ENCODE results near the gene VSIG2. TPM values are rescaled to one million over a fixed set of nuclear protein-coding genes. Genes with fewer than 3 reads are reported as not detected.

VSIG2 gene
- total RNA-seq, 1 experiment from 2014 or later: not detected

GRCh38 chr11:124717786-124718651 is 34.0 kb downstream of the VSIG2 start:
- TF ChIP-seq CTCF (IDR thresholded peaks at IDR 0.05; ENCODE audit: unreplicated experiment): no peak
- no TSS peak for BruUV-seq (replicated peaks)
- Mint-ChIP-seq H3K27me3 (ENCODE audit: insufficient read depth, unreplicated experiment) (peaks cover 23% of the 10 kb centered on the region), H3K9me3 (ENCODE audit: unreplicated experiment) (no peaks in the 10 kb centered on the region), H3K27ac (ENCODE audit: low read depth, unreplicated experiment) (no peak overlapping the region), H3K36me3 (ENCODE audit: insufficient read depth, unreplicated experiment) (no peaks in the 10 kb centered on the region), H3K4me3 (ENCODE audit: unreplicated experiment) (peak overlapping the region; percentile 72), H3K4me1 (ENCODE audit: insufficient read depth, unreplicated experiment) (peaks cover 8% of the 10 kb centered on the region)
- ChIA-PET POLR2A (interaction anchor here (0.9 to 1.6 kb wide), 4 partner anchors 13 to 47 kb away, joined by 4 to 7 read pairs (median 4); partner anchors contain the start of genes SIAE and SPA17), CTCF (interaction anchor here (0.9 to 1.5 kb wide), 4 partner anchors 24 to 47 kb away, joined by 3 to 5 read pairs (median 4); no protein-coding TSS in a partner anchor)
- intact Hi-C loops (cut with micrococcal nuclease): no loop called here
- DNase-seq (ENCODE audit: unreplicated experiment): peak; percentile 46

GRCh38 chr11:124717421-124717785 is 34.7 kb downstream of the VSIG2 start:
- H3K27me3 Mint-ChIP-seq (ENCODE audit: insufficient read depth, unreplicated experiment): peaks cover 17% of the 10 kb centered on the region
- no peaks in the 10 kb centered on the region for H3K9me3 Mint-ChIP-seq (ENCODE audit: unreplicated experiment)

GRCh38 chr11:124716591-124716990 is 35.5 kb downstream of the VSIG2 start:
- Mint-ChIP-seq H3K4me3 (ENCODE audit: unreplicated experiment) (no peak overlapping the region), H3K36me3 (ENCODE audit: insufficient read depth, unreplicated experiment) (no peaks in the 10 kb centered on the region), H3K27ac (ENCODE audit: low read depth, unreplicated experiment) (no peak overlapping the region), H3K4me1 (ENCODE audit: insufficient read depth, unreplicated experiment) (peaks cover 8% of the 10 kb centered on the region), H3K27me3 (ENCODE audit: insufficient read depth, unreplicated experiment) (peaks cover 9% of the 10 kb centered on the region), H3K9me3 (ENCODE audit: unreplicated experiment) (no peaks in the 10 kb centered on the region)
- no TSS peak for BruUV-seq (replicated peaks)
- no peak for TF ChIP-seq CTCF (IDR thresholded peaks at IDR 0.05; ENCODE audit: unreplicated experiment)
- intact Hi-C loops (cut with micrococcal nuclease): no loop called here
- ChIA-PET POLR2A (interaction anchor here (0.9 to 1.6 kb wide), 3 partner anchors 22 to 43 kb away, joined by 3 to 7 read pairs (median 5); partner anchors contain the start of genes SIAE and SPA17), CTCF (interaction anchor here (1.1 to 1.5 kb wide), 2 partner anchors 23 to 48 kb away, joined by 4 to 5 read pairs; no protein-coding TSS in a partner anchor)
- no peak for DNase-seq (ENCODE audit: unreplicated experiment)

More at GRCh38 chr11:124717421-124717785, 34.7 kb downstream of the VSIG2 start:
- Mint-ChIP-seq H3K27ac (ENCODE audit: low read depth, unreplicated experiment) (no peak overlapping the region), H3K36me3 (ENCODE audit: insufficient read depth, unreplicated experiment) (no peaks in the 10 kb centered on the region), H3K4me3 (ENCODE audit: unreplicated experiment) (peak overlapping the region; percentile 72), H3K4me1 (ENCODE audit: insufficient read depth, unreplicated experiment) (peaks cover 8% of the 10 kb centered on the region)
- peak; percentile 57 for DNase-seq (ENCODE audit: unreplicated experiment)
- intact Hi-C loops (cut with micrococcal nuclease): no loop called here
- TF ChIP-seq CTCF (IDR thresholded peaks at IDR 0.05; ENCODE audit: unreplicated experiment): no peak
- ChIA-PET POLR2A (interaction anchor here (0.9 to 1.6 kb wide), 4 partner anchors 12 to 47 kb away, joined by 4 to 7 read pairs (median 4); partner anchors contain the start of genes SIAE and SPA17), CTCF (interaction anchor here (0.9 to 1.5 kb wide), 4 partner anchors 24 to 47 kb away, joined by 3 to 5 read pairs (median 4); no protein-coding TSS in a partner anchor)
- no TSS peak for BruUV-seq (replicated peaks)

- Mint-ChIP-seq H3K36me3 (ENCODE audit: insufficient read depth, unreplicated experiment) (no peaks in the 10 kb centered on the region), H3K4me1 (ENCODE audit: insufficient read depth, unreplicated experiment) (peaks cover 2% of the 10 kb centered on the region), H3K27ac (ENCODE audit: low read depth, unreplicated experiment) (no peak overlapping the region), H3K27me3 (ENCODE audit: insufficient read depth, unreplicated experiment) (no peaks in the 10 kb centered on the region), H3K9me3 (ENCODE audit: unreplicated experiment) (no peaks in the 10 kb centered on the region), H3K4me3 (ENCODE audit: unreplicated experiment) (no peak overlapping the region)
- BruUV-seq (replicated peaks): no TSS peak
- ChIA-PET CTCF (no interaction called here), POLR2A (no interaction called here)
- intact Hi-C loops (cut with micrococcal nuclease): no loop called here
- DNase-seq (ENCODE audit: unreplicated experiment): no peak
- no peak for TF ChIP-seq CTCF (IDR thresholded peaks at IDR 0.05; ENCODE audit: unreplicated experiment)
These were observed 39.7 kb downstream of the VSIG2 start for GRCh38 chr11:124712392-124712791.

All from MCF 10A (cell line).